DOHH2 (cell line): ENCODE measurements around the gene MMP24OS.
"Not testable (repeated sequence)": the region's sequence is repeated elsewhere in the genome, so short reads cannot be mapped to it uniquely, and the experiment has no call there.

Source experiments
- EZH2phosphoT487 ChIP-seq: fragments of 200-600 bp; sonication (generic); IDR thresholded peaks from 2 replicates; pipeline ENCODE4 v1.6.1; 2017; ENCODE audit warnings: borderline replicate concordance, mild to moderate bottlenecking, antibody characterized with exemption, low read length, moderate library complexity, mixed read lengths
- TF ChIP-seq, protein P1 (sequence below): fragments of 200-600 bp; sonication (generic); IDR thresholded peaks from one replicate; pipeline ENCODE4 v1.5.1; 2014; ENCODE audit warnings: antibody characterized with exemption, mild to moderate bottlenecking, low read depth, low read length; ENCODE audit not compliant: poor library complexity, severe bottlenecking

DNA sequence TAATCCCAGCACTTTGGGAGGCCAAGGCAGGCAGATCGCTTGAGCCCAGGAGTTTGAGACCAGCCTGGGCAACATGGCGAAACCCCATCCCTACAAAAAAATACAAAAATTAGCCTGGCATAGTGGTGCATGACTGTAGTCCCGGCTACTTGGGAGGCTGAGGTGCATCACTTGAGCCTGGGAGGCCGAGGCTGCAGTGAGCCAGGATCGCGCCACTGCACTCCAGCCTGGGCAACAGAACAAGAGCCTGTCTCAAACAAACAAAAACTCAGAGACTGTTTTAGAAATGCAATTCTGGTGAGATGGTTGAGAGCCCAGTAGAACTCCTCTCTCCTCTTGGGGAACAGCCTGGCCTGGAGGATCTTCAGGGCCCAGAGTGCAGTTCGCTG is 37.7 kb upstream of the MMP24OS start:
- TF ChIP-seq, protein P1, sequence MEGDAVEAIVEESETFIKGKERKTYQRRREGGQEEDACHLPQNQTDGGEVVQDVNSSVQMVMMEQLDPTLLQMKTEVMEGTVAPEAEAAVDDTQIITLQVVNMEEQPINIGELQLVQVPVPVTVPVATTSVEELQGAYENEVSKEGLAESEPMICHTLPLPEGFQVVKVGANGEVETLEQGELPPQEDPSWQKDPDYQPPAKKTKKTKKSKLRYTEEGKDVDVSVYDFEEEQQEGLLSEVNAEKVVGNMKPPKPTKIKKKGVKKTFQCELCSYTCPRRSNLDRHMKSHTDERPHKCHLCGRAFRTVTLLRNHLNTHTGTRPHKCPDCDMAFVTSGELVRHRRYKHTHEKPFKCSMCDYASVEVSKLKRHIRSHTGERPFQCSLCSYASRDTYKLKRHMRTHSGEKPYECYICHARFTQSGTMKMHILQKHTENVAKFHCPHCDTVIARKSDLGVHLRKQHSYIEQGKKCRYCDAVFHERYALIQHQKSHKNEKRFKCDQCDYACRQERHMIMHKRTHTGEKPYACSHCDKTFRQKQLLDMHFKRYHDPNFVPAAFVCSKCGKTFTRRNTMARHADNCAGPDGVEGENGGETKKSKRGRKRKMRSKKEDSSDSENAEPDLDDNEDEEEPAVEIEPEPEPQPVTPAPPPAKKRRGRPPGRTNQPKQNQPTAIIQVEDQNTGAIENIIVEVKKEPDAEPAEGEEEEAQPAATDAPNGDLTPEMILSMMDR: not testable (repeated sequence)
- not testable (repeated sequence) for TF ChIP-seq EZH2phosphoT487
